Measurements from ENCODE around the gene TCF12.

The TCF12 gene

DNA sequence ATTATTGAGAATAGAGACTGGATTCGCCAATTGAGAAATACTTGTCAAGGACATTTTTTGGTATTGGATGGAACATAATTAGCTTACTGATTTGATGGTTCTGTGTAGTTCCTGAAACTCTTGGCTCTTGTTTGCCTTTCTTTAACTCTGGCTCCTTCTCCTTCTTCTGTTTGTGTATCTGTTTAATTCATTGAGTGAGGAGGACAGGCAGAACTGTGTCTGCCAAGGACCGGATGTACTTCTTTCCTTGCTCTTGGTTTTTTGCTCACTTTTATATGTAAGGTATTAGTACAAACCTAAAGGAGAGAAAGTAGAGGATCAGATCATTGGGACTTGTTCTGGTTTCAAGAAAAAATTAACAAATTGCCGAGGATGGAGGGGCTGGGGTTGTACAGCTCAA lies 48.9 kb downstream of the TCF12 start:
- DNase-seq (ENCODE audit: low read depth) = no peak
- TF ChIP-seq, protein P1, sequence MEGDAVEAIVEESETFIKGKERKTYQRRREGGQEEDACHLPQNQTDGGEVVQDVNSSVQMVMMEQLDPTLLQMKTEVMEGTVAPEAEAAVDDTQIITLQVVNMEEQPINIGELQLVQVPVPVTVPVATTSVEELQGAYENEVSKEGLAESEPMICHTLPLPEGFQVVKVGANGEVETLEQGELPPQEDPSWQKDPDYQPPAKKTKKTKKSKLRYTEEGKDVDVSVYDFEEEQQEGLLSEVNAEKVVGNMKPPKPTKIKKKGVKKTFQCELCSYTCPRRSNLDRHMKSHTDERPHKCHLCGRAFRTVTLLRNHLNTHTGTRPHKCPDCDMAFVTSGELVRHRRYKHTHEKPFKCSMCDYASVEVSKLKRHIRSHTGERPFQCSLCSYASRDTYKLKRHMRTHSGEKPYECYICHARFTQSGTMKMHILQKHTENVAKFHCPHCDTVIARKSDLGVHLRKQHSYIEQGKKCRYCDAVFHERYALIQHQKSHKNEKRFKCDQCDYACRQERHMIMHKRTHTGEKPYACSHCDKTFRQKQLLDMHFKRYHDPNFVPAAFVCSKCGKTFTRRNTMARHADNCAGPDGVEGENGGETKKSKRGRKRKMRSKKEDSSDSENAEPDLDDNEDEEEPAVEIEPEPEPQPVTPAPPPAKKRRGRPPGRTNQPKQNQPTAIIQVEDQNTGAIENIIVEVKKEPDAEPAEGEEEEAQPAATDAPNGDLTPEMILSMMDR (IDR thresholded peaks at IDR 0.05; ENCODE audit: control insufficient read depth, insufficient read depth, low read depth, low read length, missing control alignments) = no peak

DNA sequence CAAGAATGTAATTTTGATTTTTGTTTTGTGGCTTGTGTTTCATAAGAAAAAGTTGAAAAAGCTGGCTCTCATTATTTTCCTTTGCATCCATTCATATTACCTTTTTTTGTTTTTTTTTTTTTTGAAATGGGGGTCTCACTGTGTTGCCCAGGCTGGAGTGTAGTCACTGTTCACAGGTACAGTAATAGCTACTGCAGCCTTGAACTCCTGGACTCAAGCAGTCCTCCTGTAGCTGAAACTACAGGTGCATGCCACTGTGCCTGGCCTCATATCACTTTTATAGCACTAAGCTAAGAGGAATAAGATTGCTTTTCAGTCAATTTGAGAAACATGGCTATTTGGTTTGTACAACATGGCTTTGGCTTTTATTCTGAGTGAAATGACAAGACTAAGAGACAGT lies 49.8 kb downstream of the TCF12 start:
- H3K4me3 ChIP-seq (ENCODE audit: control insufficient read depth, low read depth, low read length) = no peak overlapping the region
- TF ChIP-seq, protein P1 (IDR thresholded peaks at IDR 0.05; ENCODE audit: control insufficient read depth, insufficient read depth, low read depth, low read length, missing control alignments) = no peak
- no peak for DNase-seq (ENCODE audit: low read depth)

More for the DNA sequence above, 48.9 kb downstream of the TCF12 start:
- no peak overlapping the region for H3K4me3 ChIP-seq (ENCODE audit: control insufficient read depth, low read depth, low read length)

DNA sequence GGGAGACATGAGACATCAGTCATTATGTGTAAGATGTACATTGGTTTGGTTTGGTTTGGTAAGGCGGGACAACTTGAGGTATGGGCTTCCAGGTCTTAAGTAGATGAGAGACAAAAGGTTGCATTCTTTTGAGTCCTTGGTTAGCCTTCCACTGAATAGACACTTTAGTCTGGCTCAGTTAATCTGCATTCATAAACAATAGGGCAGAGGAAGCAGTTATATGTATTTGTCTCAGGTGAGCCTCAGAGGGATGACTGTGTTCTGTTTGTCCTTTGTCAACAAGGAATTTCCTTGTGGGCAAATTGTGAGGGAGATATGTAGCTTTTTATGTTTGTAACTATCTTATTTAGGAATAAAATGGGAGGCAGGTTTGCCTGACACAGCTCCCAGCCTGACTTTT lies 50.4 kb downstream of the TCF12 start:
- no peak for DNase-seq (ENCODE audit: low read depth)
- no peak overlapping the region for H3K4me3 ChIP-seq (ENCODE audit: control insufficient read depth, low read depth, low read length)
- TF ChIP-seq, protein P1 (IDR thresholded peaks at IDR 0.05; ENCODE audit: control insufficient read depth, insufficient read depth, low read depth, low read length, missing control alignments) = no peak

DNA sequence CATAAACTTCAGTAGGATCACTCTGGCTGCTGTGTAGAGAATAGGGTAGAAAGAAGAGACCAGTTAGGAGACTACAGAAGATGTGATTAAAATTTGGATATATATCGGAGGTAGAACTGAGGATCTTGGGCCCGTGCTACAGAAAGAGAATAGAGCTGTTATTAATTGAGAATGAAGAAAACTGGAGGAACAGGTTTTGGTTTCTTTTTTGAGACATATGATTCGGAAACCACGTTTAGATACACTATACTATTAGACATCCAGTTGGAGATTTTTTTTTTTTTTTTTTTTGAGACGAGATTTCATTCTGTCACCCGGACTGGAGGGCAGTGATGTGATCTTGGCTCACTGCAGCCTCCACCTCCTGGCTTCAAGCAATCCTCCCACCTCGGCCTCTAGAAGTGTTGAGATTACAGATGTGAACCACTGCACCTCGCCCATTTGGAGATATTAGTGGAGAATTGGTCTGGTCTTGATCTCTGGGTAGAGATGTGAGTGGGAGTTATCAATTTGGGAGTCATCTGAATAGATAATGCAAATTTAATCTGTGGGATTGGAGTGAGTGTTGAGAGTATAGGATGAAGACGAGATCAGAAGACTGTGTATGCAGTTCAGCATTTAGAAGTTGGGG lies 50.9 kb downstream of the TCF12 start:
- H3K4me3 ChIP-seq (ENCODE audit: control insufficient read depth, low read depth, low read length) = no peak overlapping the region
- DNase-seq (ENCODE audit: low read depth) = no peak
- TF ChIP-seq, protein P1 (IDR thresholded peaks at IDR 0.05; ENCODE audit: control insufficient read depth, insufficient read depth, low read depth, low read length, missing control alignments) = no peak

DNA sequence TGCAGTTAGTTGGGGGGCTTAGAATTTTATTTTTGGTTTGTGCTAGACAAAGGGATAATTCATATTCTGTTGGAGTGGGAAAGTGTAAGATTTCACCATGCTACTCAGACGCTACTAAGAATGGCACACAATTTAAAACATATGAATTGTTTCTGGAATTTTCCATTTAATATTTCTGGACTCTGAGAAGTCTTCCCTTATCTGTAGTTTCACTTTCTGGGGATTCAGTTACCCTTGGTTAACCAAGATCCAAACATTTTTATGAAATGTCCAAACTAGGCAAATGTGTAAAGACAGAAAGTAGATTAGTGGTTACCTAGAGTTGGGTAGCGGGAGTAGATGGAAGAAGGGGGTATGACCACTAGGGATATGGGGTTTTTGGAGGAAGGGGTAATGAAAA lies 53.1 kb downstream of the TCF12 start:
- DNase-seq (ENCODE audit: low read depth) = no peak
- no peak overlapping the region for H3K4me3 ChIP-seq (ENCODE audit: control insufficient read depth, low read depth, low read length)
- TF ChIP-seq, protein P1 (IDR thresholded peaks at IDR 0.05; ENCODE audit: control insufficient read depth, insufficient read depth, low read depth, low read length, missing control alignments) = no peak

DNA sequence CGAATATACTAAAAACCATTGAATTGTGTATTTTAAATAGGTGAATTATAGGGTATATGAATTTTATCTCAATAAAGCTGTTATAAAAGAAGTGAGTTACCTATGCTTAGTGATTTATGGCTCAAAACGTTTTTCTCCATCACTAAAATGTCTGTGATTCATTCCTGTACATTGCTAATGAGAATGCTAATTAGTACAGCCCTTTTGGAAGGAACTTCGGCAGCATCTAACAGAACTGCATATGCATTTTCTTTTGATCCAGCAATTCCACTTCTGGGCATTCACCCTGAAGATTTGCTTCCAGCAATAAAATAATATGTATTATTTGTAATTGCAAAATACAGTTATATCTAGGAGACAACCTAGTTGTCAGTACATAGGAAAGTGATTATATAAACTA lies 53.6 kb downstream of the TCF12 start:
- TF ChIP-seq, protein P1 (IDR thresholded peaks at IDR 0.05; ENCODE audit: control insufficient read depth, insufficient read depth, low read depth, low read length, missing control alignments) = no peak
- DNase-seq (ENCODE audit: low read depth) = no peak
- no peak overlapping the region for H3K4me3 ChIP-seq (ENCODE audit: control insufficient read depth, low read depth, low read length)

All from AG09309 (cell line).